H1 (cell line): ENCODE results near the gene TMED4. TPM values are rescaled to one million over a fixed set of nuclear protein-coding genes. Genes with fewer than 3 reads are reported as not detected.

Experiments used
- CTCF ChIA-PET: fragments of 300-600 bp; sonication (Branson Sonifier 250); formaldehyde crosslinking; loops from one replicate; lab custom pipeline; 2021; ENCODE audit not compliant: partially characterized antibody; lab: Charles Lee
- POLR2A ChIA-PET: fragments of 300-600 bp; sonication (Branson Sonifier 250); formaldehyde crosslinking; loops from one replicate; lab custom pipeline; 2021; ENCODE audit warnings: inconsistent platforms; ENCODE audit not compliant: partially characterized antibody; lab: Charles Lee
- DNase-seq, 2 experiments: peaks; one replicate each; pipeline versions ENCODE4 v3.0.0 to v3.0.0-alpha.2; 2010 to 2022; ENCODE audit warnings: low spot score in 2 of 2, low read depth in 1 of 2, mixed read lengths in 1 of 2
- FAIRE-seq: peaks from 2 replicates; lab custom pipeline; 2011; peaks lifted over from hg19 to GRCh38; lab: Jason Lieb, UNC
- H2AFZ ChIP-seq: 2 replicates; pipeline ENCODE4 v1.8.1; 2012; ENCODE audit warnings: low read length, inconsistent platforms
- H2AK5ac ChIP-seq: 2 replicates; pipeline ENCODE4 v1.6.1; 2013; ENCODE audit warnings: low read depth, low read length
- H2BK120ac ChIP-seq: replicated peaks from 2 replicates; pipeline ENCODE3; 2013; ENCODE audit warnings: low read depth, low read length, inconsistent platforms
- H2BK12ac ChIP-seq: 2 replicates; pipeline ENCODE4 v1.6.1; 2013; ENCODE audit warnings: low read depth, low read length
- H2BK15ac ChIP-seq: 2 replicates; pipeline ENCODE4 v1.6.1; 2013; ENCODE audit warnings: low read length
- H2BK20ac ChIP-seq: 2 replicates; pipeline ENCODE4 v1.6.1; 2013; ENCODE audit warnings: low read length
- H2BK5ac ChIP-seq: 2 replicates; pipeline ENCODE4 v1.6.1; 2013; ENCODE audit warnings: low read depth, low read length
- H3K14ac ChIP-seq: 2 replicates; pipeline ENCODE4 v1.6.1; 2013; ENCODE audit warnings: inconsistent platforms; ENCODE audit not compliant: insufficient read length
- H3K18ac ChIP-seq: 2 replicates; pipeline ENCODE4 v1.6.1; 2013; ENCODE audit warnings: low read length; ENCODE audit errors: extremely low read depth
- H3K23ac ChIP-seq: 2 replicates; pipeline ENCODE4 v1.6.1; 2013; ENCODE audit warnings: inconsistent platforms; ENCODE audit not compliant: insufficient read length
- H3K23me2 ChIP-seq: 2 replicates; pipeline ENCODE4 v1.6.1; 2013; ENCODE audit warnings: low read depth, low read length
- H3K27ac ChIP-seq: 2 replicates; pipeline ENCODE4 v1.6.1; 2011; ENCODE audit warnings: low read depth, low read length, inconsistent platforms
- H3K27me3 ChIP-seq, 4 experiments: replicated peaks in 1 of 4; 1 replicate in 1 of 4; 2 replicates in 3 of 4; pipeline versions ENCODE4 v1.6.1 to v1.8.1; 2011 to 2013; ENCODE audit warnings: low read length in 3 of 4, mild to moderate bottlenecking in 3 of 4, inconsistent platforms in 2 of 4, mixed read lengths in 2 of 4, moderate library complexity in 1 of 4; ENCODE audit not compliant: control insufficient read depth in 3 of 4, insufficient read depth in 3 of 4; ENCODE audit errors: extremely low read depth in 1 of 4
- H3K36me3 ChIP-seq, 4 experiments: 2 replicates each; pipeline versions ENCODE4 v1.6.1 to v1.8.1; 2011 to 2013; ENCODE audit warnings: mild to moderate bottlenecking in 4 of 4, low read length in 3 of 4, moderate library complexity in 2 of 4, control low read depth in 1 of 4, inconsistent platforms in 1 of 4; ENCODE audit not compliant: insufficient read depth in 4 of 4, control insufficient read depth in 2 of 4
- H3K4ac ChIP-seq: replicated peaks from 2 replicates; pipeline ENCODE3; 2013; ENCODE audit warnings: low read length, low read depth, mixed read lengths, inconsistent platforms; ENCODE audit not compliant: insufficient read length
- H3K4me1 ChIP-seq, 4 experiments: replicated peaks in 1 of 4; 1 replicate in 1 of 4; 2 replicates in 3 of 4; pipeline versions ENCODE4 v1.6.1 to v1.8.1; 2011 to 2013; ENCODE audit warnings: low read length in 3 of 4, inconsistent platforms in 2 of 4, mixed read lengths in 1 of 4; ENCODE audit not compliant: insufficient read depth in 4 of 4, control insufficient read depth in 3 of 4
- H3K4me2 ChIP-seq, 2 experiments: 2 replicates each; pipeline versions ENCODE4 v1.6.1 to v1.8.1; 2011 to 2013; ENCODE audit warnings: low read depth in 2 of 2, low read length in 2 of 2, control low read depth in 1 of 2, inconsistent platforms in 1 of 2, mild to moderate bottlenecking in 1 of 2; ENCODE audit not compliant: insufficient read depth in 1 of 2
- H3K4me3 ChIP-seq, 4 experiments: fragments of 200-600, 300-600 bp in 1 of 4; sonication (generic), shearing (Covaris generic), sonication (Bioruptor Twin) in 1 of 4; 2 replicates each; pipeline versions ENCODE4 v1.5.1 to v1.8.1; 2011 to 2016; ENCODE audit warnings: low read length in 4 of 4, low read depth in 3 of 4, control low read depth in 2 of 4, inconsistent platforms in 2 of 4, mild to moderate bottlenecking in 2 of 4, mixed read lengths in 1 of 4, moderate library complexity in 1 of 4; ENCODE audit not compliant: insufficient read depth in 2 of 4; ENCODE audit errors: extremely low read depth in 1 of 4
- H3K56ac ChIP-seq: replicated peaks from 2 replicates; pipeline ENCODE3; 2013; ENCODE audit warnings: low read depth, mild to moderate bottlenecking, mixed read lengths, low read length, inconsistent platforms; ENCODE audit not compliant: insufficient read length
- H3K79me1 ChIP-seq: 2 replicates; pipeline ENCODE4 v1.6.1; 2013; ENCODE audit warnings: low read depth, low read length, control low read depth
- H3K79me2 ChIP-seq, 2 experiments: 2 replicates each; pipeline versions ENCODE4 v1.6.1 to v1.8.1; 2012 to 2013; ENCODE audit warnings: low read length in 2 of 2, mild to moderate bottlenecking in 2 of 2, inconsistent platforms in 1 of 2; ENCODE audit not compliant: insufficient read depth in 2 of 2, control insufficient read depth in 1 of 2
- H3K9ac ChIP-seq, 4 experiments: replicated peaks in 1 of 4; 1 replicate in 1 of 4; 2 replicates in 3 of 4; pipeline versions ENCODE4 v1.6.1 to v1.8.1; 2011 to 2013; ENCODE audit warnings: low read depth in 3 of 4, low read length in 3 of 4, control low read depth in 2 of 4, mild to moderate bottlenecking in 2 of 4, moderate library complexity in 2 of 4, inconsistent platforms in 1 of 4; ENCODE audit errors: extremely low read depth in 1 of 4
- H3K9me3 ChIP-seq, 2 experiments: 2 replicates each; pipeline versions ENCODE4 v1.6.1 to v1.8.1; 2012 to 2013; ENCODE audit warnings: mild to moderate bottlenecking in 2 of 2, moderate library complexity in 2 of 2, control low read depth in 1 of 2, inconsistent platforms in 1 of 2, low read depth in 1 of 2, low read length in 1 of 2, mixed read lengths in 1 of 2; ENCODE audit not compliant: insufficient read depth in 2 of 2
- H4K20me1 ChIP-seq, 2 experiments: replicated peaks in 1 of 2; 2 replicates each; pipeline versions ENCODE3 to v1.8.1; 2011 to 2013; ENCODE audit warnings: inconsistent platforms in 2 of 2, low read length in 2 of 2, mild to moderate bottlenecking in 1 of 2; ENCODE audit not compliant: insufficient read depth in 2 of 2, control insufficient read depth in 1 of 2
- H4K5ac ChIP-seq: 2 replicates; pipeline ENCODE4 v1.6.1; 2013; ENCODE audit warnings: low read length, low read depth, mixed read lengths, inconsistent platforms; ENCODE audit not compliant: insufficient read length
- H4K8ac ChIP-seq: 2 replicates; pipeline ENCODE4 v1.8.0; 2013; ENCODE audit warnings: mild to moderate bottlenecking, moderate library complexity, low read length, inconsistent platforms; ENCODE audit not compliant: insufficient read depth; ENCODE audit errors: extremely low read depth
- H4K91ac ChIP-seq: replicated peaks from 2 replicates; pipeline ENCODE3; 2013; ENCODE audit warnings: low read length, mixed read lengths, inconsistent platforms; ENCODE audit not compliant: insufficient read length
- BACH1 ChIP-seq: IDR thresholded peaks from 2 replicates; pipeline ENCODE4 v1.6.1; 2012; ENCODE audit warnings: low read length, improper control_type of control experiment
- EZH2 ChIP-seq: fragments of 200-600 bp; sonication (generic); IDR thresholded peaks from 2 replicates; pipeline ENCODE4 v1.7.1; 2012; ENCODE audit warnings: low read depth, mild to moderate bottlenecking, moderate library complexity, low read length, inconsistent platforms; ENCODE audit not compliant: severe bottlenecking
- HDAC2 ChIP-seq, 2 experiments: fragments of 300-600 bp in 1 of 2; sonication (generic) in 1 of 2; IDR thresholded peaks; 2 replicates each; pipeline ENCODE4 v1.6.1; 2011 to 2012; ENCODE audit warnings: low read depth in 2 of 2, low read length in 2 of 2, mild to moderate bottlenecking in 2 of 2, moderate library complexity in 2 of 2, borderline replicate concordance in 1 of 2, inconsistent platforms in 1 of 2
- MAFK ChIP-seq: IDR thresholded peaks from 2 replicates; pipeline ENCODE4 v1.6.1; 2012; ENCODE audit warnings: low read depth, mild to moderate bottlenecking, improper control_type of control experiment, low read length
- POU5F1 ChIP-seq: IDR thresholded peaks from 2 replicates; pipeline ENCODE4 v1.6.1; 2011; ENCODE audit warnings: low read depth, mild to moderate bottlenecking, low read length, moderate library complexity
- RAD21 ChIP-seq, 2 experiments: IDR thresholded peaks in 1 of 2; conservative IDR thresholded peaks in 1 of 2; 2 replicates each; pipeline ENCODE4 v1.6.1; 2011; ENCODE audit warnings: low read depth in 2 of 2, low read length in 2 of 2, improper control_type of control experiment in 1 of 2, inconsistent platforms in 1 of 2, mild to moderate bottlenecking in 1 of 2, moderate library complexity in 1 of 2
- RBBP5 ChIP-seq: IDR thresholded peaks from 2 replicates; pipeline ENCODE4 v1.7.1; 2012; ENCODE audit warnings: low read depth, mild to moderate bottlenecking, inconsistent platforms, low read length, moderate library complexity, borderline replicate concordance
- SP4 ChIP-seq: IDR thresholded peaks from 2 replicates; pipeline ENCODE4 v1.6.1; 2012; ENCODE audit warnings: low read length, inconsistent platforms
- TBP ChIP-seq: IDR thresholded peaks from 2 replicates; pipeline ENCODE4 v1.6.1; 2011; ENCODE audit warnings: low read depth, low read length, improper control_type of control experiment
- TCF12 ChIP-seq: IDR thresholded peaks from 2 replicates; pipeline ENCODE4 v1.6.1; 2011; ENCODE audit warnings: low read depth, mild to moderate bottlenecking, low read length
- TEAD4 ChIP-seq: IDR thresholded peaks from 2 replicates; pipeline ENCODE4 v1.6.1; 2012; ENCODE audit warnings: low read depth, low read length, inconsistent platforms, mixed read lengths
- YY1 ChIP-seq: IDR thresholded peaks from 2 replicates; pipeline ENCODE4 v1.6.1; 2011; ENCODE audit warnings: low read depth, mild to moderate bottlenecking, low read length
- WGBS, 2 experiments: shearing (Covaris generic) in 1 of 2; methylation state at CpG; one replicate each; pipeline versions ENCODE4 v1.1.6 to v1.1.7; 2013 to 2015; ENCODE audit warnings: low lambda C conversion rate in 2 of 2, mixed read lengths in 2 of 2, inconsistent platforms in 1 of 2, low coverage in 1 of 2, missing lambda C conversion rate in 1 of 2; ENCODE audit not compliant: insufficient replicate concordance in 2 of 2, insufficient coverage in 1 of 2, insufficient read length in 1 of 2; ENCODE audit errors: extremely low coverage in 1 of 2, missing lambda C conversion rate in 1 of 2; 5-methylcytosine and 5-hydroxymethylcytosine counted together
- polyA plus RNA-seq, 7 experiments: library from polyadenylated mRNA; depleted of rRNA in 3 of 7; stranded (reverse) in 5 of 7; unstranded in 2 of 7; fragments of >200 nt in 5 of 7; fragments of 200-250 nt in 2 of 7; gene quantifications; 1 replicate in 5 of 7; 2 replicates in 1 of 7; 4 replicates in 1 of 7; pipeline versions ENCODE4 v1.2.1 to v1.2.3, GENCODE V29; 2011 to 2013; ENCODE audit warnings: missing spikeins in 2 of 7, mixed read lengths in 2 of 7
- total RNA-seq: library from RNA; stranded (reverse); fragmentation: NEBNext Ultra II Directional; extraction: Animal tissue kit (Norgen Biotek cat#: 25700); gene quantifications from 2 replicates; pipeline ENCODE4 v1.2.1, GENCODE V29; 2021
- TF ChIP-seq, protein P1 (sequence below): IDR thresholded peaks from 2 replicates; pipeline ENCODE4 v1.6.1; 2011; ENCODE audit warnings: low read length, improper control_type of control experiment

TMED4 gene
- total and polyA plus RNA-seq, 2 of the 8 experiments (the other 6 are each of a cell fraction or from before 2014, with no cell fraction given): 44.9 to 76.7 TPM

DNA sequence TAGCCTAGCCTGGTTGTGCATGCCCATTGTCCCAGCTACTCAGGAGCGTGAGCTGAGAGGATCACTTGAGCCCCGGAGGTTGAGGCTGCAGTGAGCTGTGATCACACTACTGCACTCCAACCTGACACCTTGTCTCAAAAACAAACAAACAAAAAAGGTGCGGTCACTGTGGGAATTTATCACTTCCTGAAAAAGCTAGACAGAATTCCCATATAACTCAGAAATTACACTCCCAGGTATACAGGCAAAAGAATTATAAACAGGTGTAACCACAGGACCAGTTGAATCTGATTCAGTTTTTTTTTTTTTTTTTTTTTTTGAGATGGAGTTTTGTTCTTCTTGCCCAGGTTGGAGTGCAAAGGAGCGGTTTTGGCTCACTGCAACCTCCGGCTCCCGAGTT, 21.2 kb upstream of the TMED4 start:
- H3K9ac ChIP-seq: no peak overlapping the region
- H4K5ac ChIP-seq: no peak overlapping the region
- ChIA-PET POLR2A (no interaction called here), CTCF (interaction anchor here (0.6 to 1.2 kb wide), 3 partner anchors 15 to 66 kb away, joined by 3 to 6 read pairs (median 4); no protein-coding TSS in a partner anchor)
- H2AFZ ChIP-seq: no peak overlapping the region
- H3K14ac ChIP-seq: no peak overlapping the region
- H2BK15ac ChIP-seq: no peak overlapping the region
- no peaks in the 10 kb centered on the region for H3K27me3 ChIP-seq
- FAIRE-seq (no peak), DNase-seq (no peak)
- no peak overlapping the region for H3K23ac ChIP-seq
- H2BK20ac ChIP-seq: no peak overlapping the region
- H3K18ac ChIP-seq: no peak overlapping the region
- H3K4me1 ChIP-seq: peaks cover 0 to 3% (median 1%) of the 10 kb centered on the region in 4 experiments; a peak in 2 of 7 replicates
- no peak overlapping the region for H3K27ac ChIP-seq
- no peak overlapping the region for H2BK12ac ChIP-seq
- H3K4me3 ChIP-seq: no peak overlapping the region
- H3K4me2 ChIP-seq: no peak overlapping the region
- TF ChIP-seq HDAC2 (IDR thresholded peaks at IDR 0.05; ENCODE audit: borderline replicate concordance in 1 of 2, low read depth in 2 of 2, low read length in 2 of 2): no peak
- no peak for TF ChIP-seq TEAD4
- no peak for TF ChIP-seq EZH2
- no peak for TF ChIP-seq YY1
- no peak for TF ChIP-seq MAFK
- TF ChIP-seq RBBP5: no peak
- TF ChIP-seq TCF12: no peak
- TF ChIP-seq TBP: no peak
- TF ChIP-seq SP4: no peak
- TF ChIP-seq, protein P1, sequence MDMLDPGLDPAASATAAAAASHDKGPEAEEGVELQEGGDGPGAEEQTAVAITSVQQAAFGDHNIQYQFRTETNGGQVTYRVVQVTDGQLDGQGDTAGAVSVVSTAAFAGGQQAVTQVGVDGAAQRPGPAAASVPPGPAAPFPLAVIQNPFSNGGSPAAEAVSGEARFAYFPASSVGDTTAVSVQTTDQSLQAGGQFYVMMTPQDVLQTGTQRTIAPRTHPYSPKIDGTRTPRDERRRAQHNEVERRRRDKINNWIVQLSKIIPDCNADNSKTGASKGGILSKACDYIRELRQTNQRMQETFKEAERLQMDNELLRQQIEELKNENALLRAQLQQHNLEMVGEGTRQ: no peak
- TF ChIP-seq POU5F1: no peak
- no peak for TF ChIP-seq RAD21 (IDR thresholded peaks at IDR 0.05 in 1 of 2, conservative IDR thresholded peaks at IDR 0.05 in 1 of 2; ENCODE audit: low read depth in 2 of 2, low read length in 2 of 2)
- no peak for TF ChIP-seq BACH1
- peaks cover 3 to 10% of the 10 kb centered on the region in 2 experiments; a peak in 3 of 4 replicates for H3K79me2 ChIP-seq
- peaks cover 0 to 3% of the 10 kb centered on the region in 2 experiments for H4K20me1 ChIP-seq
- H3K9me3 ChIP-seq: no peaks in the 10 kb centered on the region
- WGBS, 2 experiments: 88% methylated on average over 5 of the region's 6 CpGs; no CpG with 5 or more reads in 1 of the 2 experiments
- H3K79me1 ChIP-seq: no peaks in the 10 kb centered on the region; the same call in 1 of the 2 replicates
- H4K91ac ChIP-seq: no peak overlapping the region
- H4K8ac ChIP-seq: no peak overlapping the region
- H2BK120ac ChIP-seq: no peak overlapping the region
- no peak overlapping the region for H2AK5ac ChIP-seq
- peaks cover 7% of the 10 kb centered on the region for H3K23me2 ChIP-seq
- H3K4ac ChIP-seq: no peak overlapping the region
- H3K56ac ChIP-seq: no peak overlapping the region
- no peaks in the 10 kb centered on the region for H3K36me3 ChIP-seq
- H2BK5ac ChIP-seq: no peak overlapping the region
